PC-9 (cell line): Measurements from ENCODE around the gene PLEKHA6. TPM values are rescaled to one million over a fixed set of nuclear protein-coding genes. Genes with fewer than 3 reads are reported as not detected.

Experiments used
- BruUV-seq: library from RNA; stranded (reverse); fragments of 400-500 nt; replicated peaks from 2 replicates; lab custom pipeline; 2021; lab: Mats Ljungman, UMichigan
- CTCF ChIA-PET: fragments of 300-600 bp; sonication (Branson Sonifier 250); formaldehyde crosslinking; loops from one replicate; lab custom pipeline; 2022; ENCODE audit warnings: antibody characterized with exemption; lab: Charles Lee
- POLR2A ChIA-PET: fragments of 300-600 bp; sonication (Branson Sonifier 250); formaldehyde crosslinking; loops from one replicate; lab custom pipeline; 2022; ENCODE audit warnings: antibody characterized with exemption; ENCODE audit not compliant: unreplicated experiment; lab: Charles Lee
- DNase-seq, 2 experiments: peaks; one replicate each; pipeline versions ENCODE4 v3.0.0 to v3.0.0-alpha.2; 2015 to 2022; ENCODE audit warnings: mixed read lengths in 1 of 2
- H2AFZ ChIP-seq: fragments of 200-600 bp; sonication (generic); 2 replicates; pipeline ENCODE4 v1.8.1; 2017; ENCODE audit warnings: antibody characterized with exemption
- H3F3A ChIP-seq: fragments of 200-600 bp; sonication (generic); 2 replicates; pipeline ENCODE4 v1.8.1; 2017; ENCODE audit warnings: antibody characterized with exemption, mild to moderate bottlenecking, low read depth; ENCODE audit not compliant: insufficient read depth
- H3K27ac ChIP-seq: fragments of 200-600 bp; sonication (generic); 2 replicates; pipeline ENCODE4 v1.6.1; 2016; ENCODE audit warnings: mixed run types
- H3K27me3 ChIP-seq: fragments of 200-600 bp; sonication (generic); 2 replicates; pipeline ENCODE4 v1.6.1; 2016; ENCODE audit warnings: low read depth, mixed run types; ENCODE audit not compliant: insufficient read depth
- H3K36me3 ChIP-seq: fragments of 200-600 bp; sonication (generic); 2 replicates; pipeline ENCODE4 v1.6.1; 2016; ENCODE audit warnings: low read depth, mixed run types
- H3K4me1 ChIP-seq: fragments of 200-600 bp; sonication (generic); replicated peaks from 2 replicates; pipeline ENCODE4 v1.6.1; 2016; ENCODE audit warnings: mixed run types; ENCODE audit not compliant: insufficient read depth
- H3K4me2 ChIP-seq: fragments of 200-600 bp; sonication (generic); 2 replicates; pipeline ENCODE4 v1.6.1; 2017; ENCODE audit warnings: mixed run types
- H3K4me3 ChIP-seq: fragments of 200-600 bp; sonication (generic); 2 replicates; pipeline ENCODE4 v1.6.1; 2016; ENCODE audit warnings: mixed run types
- H3K79me2 ChIP-seq: fragments of 200-600 bp; sonication (generic); 2 replicates; pipeline ENCODE4 v1.6.1; 2017; ENCODE audit warnings: low read depth, mixed run types
- H3K9me2 ChIP-seq: fragments of 200-600 bp; sonication (generic); 2 replicates; pipeline ENCODE4 v1.8.1; 2017; ENCODE audit warnings: mild to moderate bottlenecking; ENCODE audit not compliant: insufficient read depth
- H3K9me3 ChIP-seq: fragments of 200-600 bp; sonication (generic); 2 replicates; pipeline ENCODE4 v1.8.1; 2016; ENCODE audit warnings: low read depth; ENCODE audit not compliant: insufficient read depth
- H4K20me1 ChIP-seq: fragments of 200-600 bp; sonication (generic); 2 replicates; pipeline ENCODE4 v1.8.1; 2017; ENCODE audit not compliant: insufficient read depth
- EZH2 ChIP-seq: fragments of 200-600 bp; sonication (generic); IDR thresholded peaks from 2 replicates; pipeline ENCODE4 v1.8.0; 2017; ENCODE audit warnings: antibody characterized with exemption, low read depth
- intact Hi-C: fragments of 100-400 bp; cut with micrococcal nuclease; formaldehyde crosslinking; loops from one replicate; pipeline ENCODE4 v1.10.0; 2022; ENCODE audit not compliant: unreplicated experiment
- total RNA-seq: library from RNA; stranded (reverse); gene quantifications from 2 replicates; pipeline ENCODE4 v1.2.3, GENCODE V29; 2021
- TF ChIP-seq, protein P1 (sequence below): fragments of 200-600 bp; sonication (generic); conservative IDR thresholded peaks from 2 replicates; pipeline ENCODE4 v1.6.1; 2017; ENCODE audit warnings: mixed run types, antibody characterized with exemption, mild to moderate bottlenecking, moderate library complexity

The PLEKHA6 gene
- total RNA-seq, 1 experiment from 2014 or later: 52.0 TPM

DNA sequence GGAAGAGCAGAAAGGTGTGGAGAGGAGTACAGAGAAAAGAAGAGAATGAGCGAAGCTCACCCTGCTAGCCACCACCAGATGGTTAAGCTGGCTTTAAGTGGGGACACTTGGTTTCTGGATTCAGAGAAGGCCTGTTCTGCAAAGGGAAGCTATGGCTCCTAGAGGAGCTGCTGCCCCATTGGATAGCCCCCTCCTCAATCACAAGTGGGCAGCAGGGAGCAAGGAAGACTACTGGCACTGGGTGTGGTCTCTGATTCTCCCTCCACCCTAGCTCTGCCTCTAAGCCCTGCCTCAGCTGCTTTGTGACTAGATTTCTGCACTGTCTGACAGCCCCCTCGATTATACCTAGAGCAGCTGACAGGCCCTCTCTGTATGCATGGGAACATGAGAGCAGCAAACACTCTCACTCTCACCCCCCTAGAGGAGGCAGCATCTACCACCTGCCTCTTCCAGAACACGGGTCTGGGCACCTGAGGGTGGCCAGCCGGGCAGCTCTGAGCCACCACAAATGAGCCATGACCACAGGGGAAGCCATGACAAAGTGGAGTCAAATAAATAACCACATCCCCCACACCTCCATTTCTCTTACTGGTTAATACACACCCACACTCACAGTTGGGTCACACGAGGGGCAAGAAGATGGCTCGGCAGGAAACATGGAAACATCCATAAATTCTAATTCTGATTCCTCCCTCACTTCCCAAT is 13.6 kb downstream of the PLEKHA6 start:
- intact Hi-C loops: no loop called here
- TF ChIP-seq, protein P1, sequence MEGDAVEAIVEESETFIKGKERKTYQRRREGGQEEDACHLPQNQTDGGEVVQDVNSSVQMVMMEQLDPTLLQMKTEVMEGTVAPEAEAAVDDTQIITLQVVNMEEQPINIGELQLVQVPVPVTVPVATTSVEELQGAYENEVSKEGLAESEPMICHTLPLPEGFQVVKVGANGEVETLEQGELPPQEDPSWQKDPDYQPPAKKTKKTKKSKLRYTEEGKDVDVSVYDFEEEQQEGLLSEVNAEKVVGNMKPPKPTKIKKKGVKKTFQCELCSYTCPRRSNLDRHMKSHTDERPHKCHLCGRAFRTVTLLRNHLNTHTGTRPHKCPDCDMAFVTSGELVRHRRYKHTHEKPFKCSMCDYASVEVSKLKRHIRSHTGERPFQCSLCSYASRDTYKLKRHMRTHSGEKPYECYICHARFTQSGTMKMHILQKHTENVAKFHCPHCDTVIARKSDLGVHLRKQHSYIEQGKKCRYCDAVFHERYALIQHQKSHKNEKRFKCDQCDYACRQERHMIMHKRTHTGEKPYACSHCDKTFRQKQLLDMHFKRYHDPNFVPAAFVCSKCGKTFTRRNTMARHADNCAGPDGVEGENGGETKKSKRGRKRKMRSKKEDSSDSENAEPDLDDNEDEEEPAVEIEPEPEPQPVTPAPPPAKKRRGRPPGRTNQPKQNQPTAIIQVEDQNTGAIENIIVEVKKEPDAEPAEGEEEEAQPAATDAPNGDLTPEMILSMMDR: no peak
- no peak for TF ChIP-seq EZH2

DNA sequence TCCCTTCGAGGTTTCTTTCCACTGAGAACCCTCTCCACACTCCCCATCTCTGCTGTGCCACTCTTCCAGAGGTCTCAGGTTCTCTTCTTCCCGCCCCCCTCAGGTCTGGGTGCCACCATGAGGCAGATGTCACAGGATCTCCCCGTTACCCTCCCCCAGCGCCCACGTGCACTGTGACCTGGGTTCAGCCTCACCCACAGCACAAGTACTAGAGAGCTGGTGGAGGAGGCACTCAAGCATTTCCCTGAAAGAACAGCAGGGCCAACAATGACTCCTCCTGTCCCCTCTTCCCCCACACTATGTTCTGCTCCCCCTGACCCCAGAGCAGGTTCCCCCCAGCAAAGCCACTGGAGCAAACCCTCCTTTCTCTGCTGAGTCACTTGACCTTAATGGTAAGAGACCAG is 14.3 kb downstream of the PLEKHA6 start:
- Histone ChIP-seq H3K9me3 (no peaks in the 10 kb centered on the region), H3K36me3 (no peaks in the 10 kb centered on the region), H3K9me2 (no peaks in the 10 kb centered on the region), H3K4me3 (no peak overlapping the region), H2AFZ (no peak overlapping the region), H3K79me2 (peaks cover 37% of the 10 kb centered on the region), H3K4me1 (peaks cover 22% of the 10 kb centered on the region; the same call in 1 of the 2 replicates), H4K20me1 (no peaks in the 10 kb centered on the region), H3K4me2 (no peak overlapping the region), H3K27ac (no peak overlapping the region), H3F3A (no peaks in the 10 kb centered on the region), H3K27me3 (no peaks in the 10 kb centered on the region)
- DNase-seq: no peak
- no TSS peak for BruUV-seq
- no peak for TF ChIP-seq EZH2
- TF ChIP-seq, protein P1: no peak
- ChIA-PET POLR2A (interaction anchor here (0.6 kb wide), 1 partner anchor 68 kb away, joined by 4 read pairs; no protein-coding TSS in a partner anchor), CTCF (no interaction called here)
- intact Hi-C loops: no loop called here

More for the DNA sequence above, 13.6 kb downstream of the PLEKHA6 start:
- ChIA-PET POLR2A (no interaction called here), CTCF (no interaction called here)
- Histone ChIP-seq H3K79me2 (peaks cover 31% of the 10 kb centered on the region), H3K4me3 (no peak overlapping the region), H3K4me1 (peaks cover 21% of the 10 kb centered on the region; the same call in 1 of the 2 replicates), H3K9me2 (no peaks in the 10 kb centered on the region), H3K27ac (no peak overlapping the region), H3K27me3 (no peaks in the 10 kb centered on the region), H3F3A (no peaks in the 10 kb centered on the region), H3K4me2 (no peak overlapping the region), H3K9me3 (no peaks in the 10 kb centered on the region), H3K36me3 (no peaks in the 10 kb centered on the region), H4K20me1 (no peaks in the 10 kb centered on the region), H2AFZ (no peak overlapping the region)
- DNase-seq: no peak
- BruUV-seq: no TSS peak

DNA sequence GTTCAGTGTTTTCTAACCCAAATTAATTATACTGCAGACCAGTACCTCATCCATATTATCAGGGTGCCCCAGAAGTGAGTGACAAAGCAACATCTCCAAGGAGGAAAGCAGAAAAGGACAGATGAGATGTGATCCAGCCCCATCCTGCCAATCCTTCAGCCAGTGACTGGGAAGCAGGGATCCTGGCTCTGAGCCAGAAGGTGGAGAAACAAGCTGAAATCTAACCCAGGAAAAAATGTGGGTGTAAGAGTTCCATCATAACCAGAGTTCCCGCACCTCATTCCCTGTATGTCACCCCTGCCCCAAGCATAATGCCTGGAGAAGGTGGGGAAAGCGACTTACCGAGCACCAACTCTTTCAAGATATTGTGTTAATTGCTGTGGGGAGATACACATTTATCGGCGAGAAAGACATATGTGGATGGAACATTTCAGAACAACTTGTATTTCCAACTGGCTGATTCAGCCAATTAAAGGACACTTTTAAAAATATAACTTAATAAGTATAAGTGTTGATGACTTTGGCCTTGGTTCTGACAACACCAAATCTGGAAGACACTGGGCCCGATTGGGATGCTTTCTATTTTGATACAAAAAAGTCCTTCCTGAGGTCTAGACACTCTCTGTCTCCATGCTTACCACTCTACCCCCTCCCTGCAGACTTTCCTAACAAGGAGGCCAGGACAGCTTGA is 14.9 kb downstream of the PLEKHA6 start:
- Histone ChIP-seq H3K4me3 (no peak overlapping the region), H3K27ac (no peak overlapping the region), H3K79me2 (peaks cover 43% of the 10 kb centered on the region), H3F3A (no peaks in the 10 kb centered on the region), H3K27me3 (no peaks in the 10 kb centered on the region), H3K4me2 (no peak overlapping the region), H3K36me3 (no peaks in the 10 kb centered on the region), H3K9me3 (no peaks in the 10 kb centered on the region), H3K9me2 (no peaks in the 10 kb centered on the region), H4K20me1 (no peaks in the 10 kb centered on the region; the same call in 1 of the 2 replicates), H2AFZ (no peak overlapping the region), H3K4me1 (peaks cover 22% of the 10 kb centered on the region; the same call in 1 of the 2 replicates)
- no peak for DNase-seq
- POLR2A ChIA-PET: interaction anchor here (0.6 kb wide), 1 partner anchor 67 kb away, joined by 4 read pairs; no protein-coding TSS in a partner anchor
- intact Hi-C loops: no loop called here
- CTCF ChIA-PET: no interaction called here
- TF ChIP-seq EZH2: no peak
- TF ChIP-seq, protein P1: no peak
- no TSS peak for BruUV-seq
